Measurements from ENCODE around the gene PDZD8.

DNA sequence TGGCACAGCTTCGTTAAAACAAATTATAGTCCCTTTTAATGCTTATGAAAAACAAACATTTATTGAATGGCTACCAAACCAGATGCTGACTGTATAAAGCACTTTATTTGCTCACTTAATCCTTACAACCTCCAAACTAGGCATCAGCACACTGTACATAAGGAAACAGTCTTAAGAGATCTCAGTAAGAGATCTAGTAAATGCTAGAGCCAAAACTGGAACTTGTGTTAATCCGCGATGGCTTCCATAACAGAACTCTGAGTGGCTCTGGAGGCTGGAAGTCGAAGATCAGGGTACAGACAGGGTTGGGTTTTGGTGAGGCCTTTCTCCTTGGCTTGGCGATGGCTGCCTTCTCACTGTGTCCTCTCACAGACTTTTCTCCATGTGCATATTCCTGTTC, 27.0 kb downstream of the PDZD8 start:
- TF ChIP-seq, protein P1, sequence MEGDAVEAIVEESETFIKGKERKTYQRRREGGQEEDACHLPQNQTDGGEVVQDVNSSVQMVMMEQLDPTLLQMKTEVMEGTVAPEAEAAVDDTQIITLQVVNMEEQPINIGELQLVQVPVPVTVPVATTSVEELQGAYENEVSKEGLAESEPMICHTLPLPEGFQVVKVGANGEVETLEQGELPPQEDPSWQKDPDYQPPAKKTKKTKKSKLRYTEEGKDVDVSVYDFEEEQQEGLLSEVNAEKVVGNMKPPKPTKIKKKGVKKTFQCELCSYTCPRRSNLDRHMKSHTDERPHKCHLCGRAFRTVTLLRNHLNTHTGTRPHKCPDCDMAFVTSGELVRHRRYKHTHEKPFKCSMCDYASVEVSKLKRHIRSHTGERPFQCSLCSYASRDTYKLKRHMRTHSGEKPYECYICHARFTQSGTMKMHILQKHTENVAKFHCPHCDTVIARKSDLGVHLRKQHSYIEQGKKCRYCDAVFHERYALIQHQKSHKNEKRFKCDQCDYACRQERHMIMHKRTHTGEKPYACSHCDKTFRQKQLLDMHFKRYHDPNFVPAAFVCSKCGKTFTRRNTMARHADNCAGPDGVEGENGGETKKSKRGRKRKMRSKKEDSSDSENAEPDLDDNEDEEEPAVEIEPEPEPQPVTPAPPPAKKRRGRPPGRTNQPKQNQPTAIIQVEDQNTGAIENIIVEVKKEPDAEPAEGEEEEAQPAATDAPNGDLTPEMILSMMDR (IDR thresholded peaks at IDR 0.05; ENCODE audit: low read length) = no peak
- TF ChIP-seq EZH2 (IDR thresholded peaks at IDR 0.05; ENCODE audit: borderline replicate concordance, low read length) = no peak

Measured in OCI-LY1 (cell line).